ENCODE data around the gene TRNP1.
A peak's percentile ranks its signal among the peaks of the same experiment; 100 is the strongest.

- TF ChIP-seq EGR1 (IDR thresholded peaks at IDR 0.05; ENCODE audit: low read depth in 2 of 2) = no peak
- TF ChIP-seq RAD21 (IDR thresholded peaks at IDR 0.05) = peak; percentile 94 to 97
- TF ChIP-seq SP1 (IDR thresholded peaks at IDR 0.05) = no peak
- TF ChIP-seq TAF1 (conservative IDR thresholded peaks at IDR 0.05) = no peak
- peak; percentile 99 for TF ChIP-seq CTCF (IDR thresholded peaks at IDR 0.05; ENCODE audit: low read depth, low read length, missing input control)
- no peak for TF ChIP-seq REST (IDR thresholded peaks at IDR 0.05)
- no peak for TF ChIP-seq GABPA (IDR thresholded peaks at IDR 0.05 in 1 of 2, conservative IDR thresholded peaks at IDR 0.05 in 1 of 2)
- no peak for TF ChIP-seq ZBTB33 (IDR thresholded peaks at IDR 0.05)
- TF ChIP-seq YY1 (IDR thresholded peaks at IDR 0.05) = no peak
- no peak for TF ChIP-seq JUND (IDR thresholded peaks at IDR 0.05)
- TF ChIP-seq MAX (IDR thresholded peaks at IDR 0.05) = no peak
- TF ChIP-seq ATF3 (IDR thresholded peaks at IDR 0.05) = no peak
Observed at GRCh38 chr1:27044613-27045151, 51.2 kb downstream of the TRNP1 start.
